Germinal center (tissue), 1 donor: ENCODE data around the gene KLF1.
"Not testable (repeated sequence)": the region's sequence is repeated elsewhere in the genome, so short reads cannot be mapped to it uniquely, and the experiment has no call there.

Source experiments
- DNase-seq: peaks from one replicate; pipeline ENCODE4 v3.0.0; 2012; ENCODE audit warnings: mixed read lengths, low spot score

Gene KLF1

GRCh38 chr19:12886969-12887747 is at the start of gene KLF1:
KLF1 (minus strand) TSS chr19:12887201; CDS start chr19:12887140, 61 bp downstream.
- no peak for DNase-seq

- no peak for DNase-seq
These were observed 49.6 kb upstream of the KLF1 start for GRCh38 chr19:12936582-12936981.

GRCh38 chr19:12935071-12935470 is 48.1 kb upstream of the KLF1 start:
- no peak for DNase-seq

DNA sequence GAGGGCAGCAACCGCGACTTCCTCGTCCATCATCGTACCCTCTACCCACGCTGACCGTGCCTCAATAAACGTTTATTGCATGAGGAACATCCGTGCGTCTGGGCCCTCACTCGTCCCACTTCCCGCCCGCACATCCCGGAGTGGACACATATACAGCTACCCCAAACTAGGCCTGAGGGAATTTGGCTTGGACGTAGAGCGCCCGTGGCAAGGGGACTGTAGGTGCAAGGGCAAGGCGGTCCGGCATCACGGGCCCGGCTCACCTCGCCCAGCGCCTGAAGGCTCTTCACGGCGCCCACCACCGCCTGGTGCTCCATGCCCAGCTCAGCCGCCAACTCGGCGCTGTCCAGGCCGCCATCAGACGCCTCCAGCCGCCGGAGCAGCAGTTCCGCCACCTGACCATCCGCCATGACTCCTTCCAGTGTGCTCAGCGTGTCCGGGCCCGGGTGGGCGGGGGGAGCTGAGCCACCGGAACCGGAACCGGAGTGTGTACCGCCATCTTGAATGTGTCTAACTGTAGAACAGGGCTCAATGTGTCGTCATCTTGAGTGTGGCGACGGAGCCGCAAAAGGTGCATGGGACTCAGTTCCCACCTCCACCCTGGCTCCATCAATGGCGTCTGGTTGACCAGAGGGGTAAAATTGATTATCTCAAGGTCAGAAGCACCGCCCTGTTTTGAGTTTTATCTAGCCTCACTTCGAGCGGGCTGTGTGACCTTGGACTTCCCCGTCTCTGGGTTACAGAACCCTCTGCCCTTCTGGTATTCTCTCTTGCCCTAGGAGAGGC is 46.5 kb upstream of the KLF1 start, which contains the start of gene FARSA:
Gene FARSA (minus strand): TSS at position 425 of the 786 bp plus-strand sequence. CDS start 15 bp downstream, at position 410.
- peak; percentile 86 for DNase-seq

DNA sequence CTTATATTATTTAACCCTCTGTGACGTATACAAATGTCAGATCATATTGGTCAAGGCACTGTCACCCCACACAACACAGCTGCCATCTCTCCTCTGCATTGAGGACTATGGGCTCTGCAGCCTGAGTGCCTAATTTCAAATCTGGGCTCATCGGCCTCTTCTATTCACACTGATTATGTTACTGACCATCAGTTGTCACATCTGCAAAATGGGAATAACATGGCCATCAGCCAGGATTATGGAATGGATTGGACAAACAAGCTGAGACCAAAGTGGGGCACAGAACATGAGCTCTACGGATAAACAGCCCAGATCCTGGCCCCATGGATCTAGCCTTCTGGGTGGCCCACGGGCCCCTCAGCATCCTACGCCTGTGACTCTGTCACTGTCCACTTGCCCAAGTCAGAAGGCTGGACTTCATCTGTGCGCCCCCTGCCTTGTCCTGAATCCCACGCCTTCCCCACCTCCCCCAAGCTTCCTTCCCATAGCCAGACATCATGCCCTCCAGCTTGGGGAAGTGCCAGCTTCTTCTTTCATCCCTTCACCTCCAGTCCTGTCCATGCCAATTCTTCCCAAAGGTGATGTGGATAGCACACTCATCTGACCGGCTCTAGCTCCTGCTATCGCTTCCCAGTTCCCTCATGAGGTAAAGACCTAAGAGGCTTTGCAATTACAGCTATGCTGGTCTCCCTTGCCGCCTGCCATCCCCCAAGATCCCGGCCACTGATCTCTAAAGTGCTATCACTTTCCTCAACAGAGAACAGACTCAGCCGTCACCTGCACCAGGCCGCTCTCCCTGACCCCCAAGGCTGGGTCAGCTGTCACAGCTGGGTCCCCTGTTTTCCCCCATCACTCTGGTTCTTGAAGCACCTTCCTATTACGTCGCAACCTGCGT is 45.6 kb upstream of the KLF1 start:
- DNase-seq: no peak

GRCh38 chr19:12930002-12930645 is 43.1 kb upstream of the KLF1 start:
- DNase-seq: no peak

DNA sequence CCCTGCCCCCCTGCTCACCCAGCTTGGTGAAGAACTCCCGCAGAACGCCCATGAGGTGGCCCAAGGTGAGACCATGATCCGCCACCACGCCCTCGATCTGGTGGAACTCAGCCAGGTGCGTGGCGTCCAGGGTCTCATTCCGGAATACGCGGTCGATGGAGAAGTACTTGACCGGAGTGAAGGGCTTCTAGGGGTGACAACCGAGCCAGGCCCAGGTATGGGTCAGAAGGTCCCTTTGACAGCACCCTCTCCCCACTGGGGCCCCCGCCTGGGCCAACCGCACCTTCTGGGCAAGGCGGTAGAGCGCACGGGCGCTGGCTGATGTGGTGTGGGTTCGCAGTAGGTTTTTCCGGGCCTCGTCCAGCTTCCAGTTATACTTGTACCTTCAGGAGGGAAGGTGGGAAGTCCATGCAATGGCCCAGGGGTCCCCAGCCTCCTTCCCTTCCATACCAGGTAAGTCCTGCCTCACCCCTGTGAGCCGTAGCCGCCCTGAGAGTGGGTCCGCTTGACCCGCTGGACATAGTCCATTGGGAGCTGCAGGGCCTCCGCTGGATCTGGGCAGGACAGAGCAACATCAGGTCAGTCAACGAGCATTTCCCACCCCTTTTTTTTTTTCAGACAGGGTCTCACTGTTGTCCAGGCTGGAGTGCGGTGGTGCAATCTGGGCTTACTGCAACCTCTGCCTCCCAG is 37.8 kb upstream of the KLF1 start:
- DNase-seq: no peak

GRCh38 chr19:12922959-12923358 is 36.0 kb upstream of the KLF1 start:
- no peak for DNase-seq

GRCh38 chr19:12921047-12921446 is 34.0 kb upstream of the KLF1 start:
- DNase-seq: no peak

DNA sequence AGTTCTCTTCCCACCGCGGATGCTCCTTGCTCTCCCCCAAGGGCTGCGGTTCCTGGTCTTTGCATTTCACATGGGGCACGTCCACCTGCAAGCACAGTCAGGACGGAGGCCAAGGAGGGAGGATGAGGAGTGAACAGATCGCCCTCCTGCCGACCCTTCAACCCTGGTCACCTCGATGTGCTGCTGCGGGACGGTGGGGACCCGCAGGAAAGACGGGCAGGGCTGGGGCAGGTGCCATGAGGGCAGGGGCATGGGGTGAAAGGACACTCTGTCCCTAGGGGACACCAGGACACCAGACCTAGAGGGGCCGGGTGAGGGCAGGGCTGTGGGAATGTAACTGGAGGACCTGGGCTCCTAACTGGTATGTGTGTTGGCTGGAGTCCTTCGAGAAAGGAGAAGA is 31.3 kb upstream of the KLF1 start:
- no peak for DNase-seq

DNA sequence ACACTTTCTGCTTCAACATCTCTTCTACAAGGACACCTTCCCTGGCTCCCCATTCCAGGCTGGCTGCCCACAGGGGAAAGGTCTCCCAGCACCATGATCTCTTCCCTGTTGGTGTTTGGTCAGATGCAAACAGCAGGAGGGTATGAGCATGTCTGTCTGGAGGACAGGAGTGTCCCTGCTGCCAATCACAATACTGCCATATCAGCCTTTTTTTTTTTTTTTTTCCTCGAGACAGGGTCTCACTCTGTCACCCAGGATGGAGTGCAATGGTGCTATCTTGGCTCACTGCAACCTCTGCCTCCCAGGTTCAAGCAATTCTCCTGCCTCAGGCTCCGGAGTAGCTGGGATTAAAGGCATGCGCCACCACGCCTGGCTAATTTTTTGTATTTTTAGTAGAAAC is 28.9 kb upstream of the KLF1 start:
- DNase-seq: not testable (repeated sequence)

DNA sequence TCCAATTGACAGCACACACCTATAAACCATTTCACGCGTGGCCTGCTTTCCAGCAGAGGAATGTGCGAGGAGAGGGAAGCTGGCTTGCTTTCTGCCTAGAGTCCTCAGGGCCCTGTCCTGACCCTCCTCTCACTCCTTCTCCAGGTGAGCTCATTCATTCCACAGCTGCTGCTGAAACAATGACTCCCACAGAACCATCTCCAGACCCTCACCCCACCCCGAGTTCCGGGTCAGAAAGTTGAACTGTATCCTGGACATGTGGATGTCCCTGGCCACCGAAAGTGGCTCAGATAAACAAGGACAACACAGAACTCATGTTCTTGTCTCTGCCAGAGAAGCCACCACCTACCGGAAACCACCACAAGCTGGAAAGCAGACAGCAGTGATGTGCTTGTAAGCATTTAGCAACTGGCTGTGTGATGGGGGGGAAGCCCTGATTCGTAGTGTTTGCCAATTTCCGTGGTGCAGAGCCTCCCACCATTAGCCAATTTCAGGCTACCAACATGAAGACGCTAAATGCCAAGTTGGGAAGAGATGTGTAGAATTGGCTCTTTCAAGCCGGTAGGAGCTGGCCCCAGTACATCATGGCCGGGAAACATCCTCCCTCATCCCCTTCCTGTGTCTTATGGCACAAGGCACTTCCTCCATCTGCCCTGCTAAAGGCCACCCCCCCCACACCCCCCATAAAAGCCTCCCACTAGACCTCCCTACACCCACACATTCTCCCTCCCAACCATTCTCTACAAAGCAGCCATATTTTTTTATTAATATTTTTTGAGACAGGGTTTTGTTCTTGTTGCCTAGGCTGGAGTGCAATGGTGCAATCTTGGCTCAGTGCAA is 27.1 kb upstream of the KLF1 start:
- DNase-seq: no peak

DNA sequence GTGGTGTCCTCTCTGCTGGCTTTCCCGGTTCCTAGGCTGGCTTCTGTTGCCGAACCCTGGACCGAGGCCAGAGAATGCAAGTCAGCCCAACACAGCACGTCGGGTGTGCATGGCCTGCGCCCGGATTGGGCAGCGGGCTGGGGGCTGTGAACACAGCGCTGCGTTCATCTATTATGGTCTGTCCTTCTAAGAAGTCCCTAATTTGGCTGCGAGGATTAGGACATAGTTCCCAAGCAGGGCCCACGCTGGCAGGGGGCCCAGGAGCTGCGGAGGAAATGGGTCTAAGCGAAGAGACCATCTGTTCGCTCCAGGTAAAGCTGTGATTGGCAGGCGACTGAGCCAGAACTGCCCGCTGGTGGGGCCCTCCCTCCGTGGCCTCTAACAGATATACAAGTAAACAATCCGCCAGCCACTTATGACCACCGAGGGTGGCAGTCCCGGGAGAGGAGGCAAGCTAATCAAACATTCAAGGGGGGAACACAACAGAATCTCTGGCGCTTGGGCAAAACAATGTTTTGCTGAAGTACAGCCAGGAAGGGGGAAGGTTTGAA is 26.1 kb upstream of the KLF1 start:
- no peak for DNase-seq

- DNase-seq: no peak
These were observed 25.6 kb upstream of the KLF1 start for GRCh38 chr19:12912571-12912970.

DNA sequence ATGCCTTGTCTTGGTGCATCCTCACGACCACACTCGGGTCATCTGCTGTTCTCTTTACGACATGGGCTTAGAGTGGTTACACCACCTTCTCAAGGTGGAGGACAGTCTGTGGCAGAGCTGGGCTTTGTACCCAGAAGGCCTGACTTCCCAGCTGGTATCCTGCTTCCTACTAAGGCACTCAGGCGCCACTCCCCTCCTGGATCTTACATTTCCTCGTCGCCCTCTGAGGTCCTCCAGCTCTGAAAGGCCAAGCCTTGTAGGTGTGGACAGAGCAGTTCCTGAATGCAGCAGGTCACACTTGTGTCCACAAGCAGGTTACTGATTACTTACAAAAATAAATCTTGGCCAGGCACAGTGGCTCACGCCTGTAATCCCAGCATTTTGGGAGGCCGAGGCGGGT is 20.2 kb upstream of the KLF1 start:
- DNase-seq: no peak

- no peak for DNase-seq
These were observed 13.0 kb upstream of the KLF1 start for GRCh38 chr19:12899891-12900518.

- no peak for DNase-seq
These were observed 9.5 kb upstream of the KLF1 start for GRCh38 chr19:12896460-12896859.

GRCh38 chr19:12893582-12893981 is 6.6 kb upstream of the KLF1 start:
- no peak for DNase-seq

- no peak for DNase-seq
These were observed 4.6 kb upstream of the KLF1 start for GRCh38 chr19:12891553-12892021.
